Measurements from ENCODE around the gene BCL2L12.

BCL2L12 gene

GRCh38 chr19:49660338-49660961 is 5.3 kb upstream of the BCL2L12 start:
- TF ChIP-seq, protein P1, sequence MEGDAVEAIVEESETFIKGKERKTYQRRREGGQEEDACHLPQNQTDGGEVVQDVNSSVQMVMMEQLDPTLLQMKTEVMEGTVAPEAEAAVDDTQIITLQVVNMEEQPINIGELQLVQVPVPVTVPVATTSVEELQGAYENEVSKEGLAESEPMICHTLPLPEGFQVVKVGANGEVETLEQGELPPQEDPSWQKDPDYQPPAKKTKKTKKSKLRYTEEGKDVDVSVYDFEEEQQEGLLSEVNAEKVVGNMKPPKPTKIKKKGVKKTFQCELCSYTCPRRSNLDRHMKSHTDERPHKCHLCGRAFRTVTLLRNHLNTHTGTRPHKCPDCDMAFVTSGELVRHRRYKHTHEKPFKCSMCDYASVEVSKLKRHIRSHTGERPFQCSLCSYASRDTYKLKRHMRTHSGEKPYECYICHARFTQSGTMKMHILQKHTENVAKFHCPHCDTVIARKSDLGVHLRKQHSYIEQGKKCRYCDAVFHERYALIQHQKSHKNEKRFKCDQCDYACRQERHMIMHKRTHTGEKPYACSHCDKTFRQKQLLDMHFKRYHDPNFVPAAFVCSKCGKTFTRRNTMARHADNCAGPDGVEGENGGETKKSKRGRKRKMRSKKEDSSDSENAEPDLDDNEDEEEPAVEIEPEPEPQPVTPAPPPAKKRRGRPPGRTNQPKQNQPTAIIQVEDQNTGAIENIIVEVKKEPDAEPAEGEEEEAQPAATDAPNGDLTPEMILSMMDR (IDR thresholded peaks at IDR 0.05; ENCODE audit: insufficient read depth, low read length, poor library complexity, severe bottlenecking) = no peak
- no peak for TF ChIP-seq EZH2phosphoT487 (conservative IDR thresholded peaks at IDR 0.05; ENCODE audit: low read length)
- no peaks in the 10 kb centered on the region for H3K9me3 ChIP-seq (ENCODE audit: insufficient read depth, low read length)
- H3K36me3 ChIP-seq (ENCODE audit: low read length) = 0 out of 2 replicates have a peak, but pooled peaks cover 3% of the 10 kb centered on the region
- no peaks in the 10 kb centered on the region for H4K20me1 ChIP-seq (ENCODE audit: low read depth, low read length)
- H2AFZ ChIP-seq (ENCODE audit: low read depth, low read length, severe bottlenecking) = no peak overlapping the region
- 0 out of 2 replicates have a peak, but pooled peaks cover 10% of the 10 kb centered on the region for H3F3A ChIP-seq (ENCODE audit: insufficient read depth)
- H3K9ac ChIP-seq (ENCODE audit: low read length) = no peak overlapping the region
- no peak overlapping the region for H3K27ac ChIP-seq (ENCODE audit: low read depth, low read length)
- H3K9me2 ChIP-seq (replicated peaks; ENCODE audit: insufficient read depth, low read length) = no peaks in the 10 kb centered on the region
- no peak overlapping the region for H3K4me2 ChIP-seq (ENCODE audit: low read depth, low read length, poor library complexity, severe bottlenecking)
- H3K79me2 ChIP-seq (ENCODE audit: insufficient read depth, low read length) = peaks cover 22% of the 10 kb centered on the region
- H3K4me3 ChIP-seq (ENCODE audit: insufficient read depth, low read length, poor library complexity, severe bottlenecking) = no peak overlapping the region
- no peaks in the 10 kb centered on the region for H3K27me3 ChIP-seq (ENCODE audit: low read length)

GRCh38 chr19:49662011-49662410 is 3.7 kb upstream of the BCL2L12 start:
- Histone ChIP-seq H3K27ac (ENCODE audit: low read depth, low read length) (no peak overlapping the region), H3K9me3 (ENCODE audit: insufficient read depth, low read length) (no peaks in the 10 kb centered on the region), H3K27me3 (ENCODE audit: low read length) (no peaks in the 10 kb centered on the region), H3K4me3 (ENCODE audit: insufficient read depth, low read length, poor library complexity, severe bottlenecking) (no peak overlapping the region), H4K20me1 (ENCODE audit: low read depth, low read length) (no peaks in the 10 kb centered on the region), H3K9me2 (replicated peaks; ENCODE audit: insufficient read depth, low read length) (no peaks in the 10 kb centered on the region), H3K36me3 (ENCODE audit: low read length) (0 out of 2 replicates have a peak, but pooled peaks cover 3% of the 10 kb centered on the region), H3K4me2 (ENCODE audit: low read depth, low read length, poor library complexity, severe bottlenecking) (no peak overlapping the region), H3K9ac (ENCODE audit: low read length) (no peak overlapping the region), H2AFZ (ENCODE audit: low read depth, low read length, severe bottlenecking) (no peak overlapping the region), H3F3A (ENCODE audit: insufficient read depth) (0 out of 2 replicates have a peak, but pooled peaks cover 10% of the 10 kb centered on the region), H3K79me2 (ENCODE audit: insufficient read depth, low read length) (peaks cover 35% of the 10 kb centered on the region)
- no peak for TF ChIP-seq EZH2phosphoT487 (conservative IDR thresholded peaks at IDR 0.05; ENCODE audit: low read length)
- TF ChIP-seq, protein P1 (IDR thresholded peaks at IDR 0.05; ENCODE audit: insufficient read depth, low read length, poor library complexity, severe bottlenecking) = no peak

DNA sequence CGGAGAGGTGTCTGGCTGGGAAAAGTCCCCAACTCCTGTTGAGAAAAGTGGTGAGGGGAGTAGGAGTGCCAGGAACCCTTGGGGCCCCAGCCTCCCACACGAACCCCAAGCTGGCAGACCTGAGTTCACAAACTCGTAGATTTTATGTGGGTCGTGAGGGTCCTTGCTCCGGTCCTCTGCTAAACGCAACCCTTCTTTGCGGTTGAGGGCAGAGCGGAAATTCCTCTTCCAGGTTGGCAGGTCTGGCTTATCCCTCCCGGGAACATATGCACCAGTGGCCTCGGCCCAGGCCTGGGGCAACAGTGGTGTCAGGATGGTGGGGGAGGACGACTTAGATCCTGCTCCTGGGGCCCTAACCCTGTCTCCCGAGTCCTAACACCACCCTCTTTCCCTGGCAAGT is 2.5 kb upstream of the BCL2L12 start:
- H3K9me2 ChIP-seq (replicated peaks; ENCODE audit: insufficient read depth, low read length) = no peaks in the 10 kb centered on the region
- H3K9ac ChIP-seq (ENCODE audit: low read length) = no peak overlapping the region
- no peak overlapping the region for H3K4me2 ChIP-seq (ENCODE audit: low read depth, low read length, poor library complexity, severe bottlenecking)
- peaks cover 44% of the 10 kb centered on the region for H3K79me2 ChIP-seq (ENCODE audit: insufficient read depth, low read length)
- H4K20me1 ChIP-seq (ENCODE audit: low read depth, low read length) = no peaks in the 10 kb centered on the region
- H2AFZ ChIP-seq (ENCODE audit: low read depth, low read length, severe bottlenecking) = no peak overlapping the region
- H3K27me3 ChIP-seq (ENCODE audit: low read length) = no peaks in the 10 kb centered on the region
- no peaks in the 10 kb centered on the region for H3K9me3 ChIP-seq (ENCODE audit: insufficient read depth, low read length)
- no peak overlapping the region for H3K4me3 ChIP-seq (ENCODE audit: insufficient read depth, low read length, poor library complexity, severe bottlenecking)
- 0 out of 2 replicates have a peak, but pooled peaks cover 10% of the 10 kb centered on the region for H3F3A ChIP-seq (ENCODE audit: insufficient read depth)
- H3K27ac ChIP-seq (ENCODE audit: low read depth, low read length) = no peak overlapping the region
- H3K36me3 ChIP-seq (ENCODE audit: low read length) = 0 out of 2 replicates have a peak, but pooled peaks cover 3% of the 10 kb centered on the region
- no peak for TF ChIP-seq EZH2phosphoT487 (conservative IDR thresholded peaks at IDR 0.05; ENCODE audit: low read length)
- TF ChIP-seq, protein P1 (IDR thresholded peaks at IDR 0.05; ENCODE audit: insufficient read depth, low read length, poor library complexity, severe bottlenecking) = no peak
